HCT116 (cell line): Measurements from ENCODE around the gene FN3KRP. TPM values are rescaled to one million over a fixed set of nuclear protein-coding genes. Genes with fewer than 3 reads are reported as not detected.

Source experiments
- ATAC-seq: fragments of 200-7000 bp; cut with Tn5 transposase; 2 replicates; pipeline ENCODE4 v1.9.1; 2020; ENCODE audit warnings: mild to moderate bottlenecking, moderate library complexity
- BruUV-seq: library from RNA; stranded (reverse); fragments of 400-500 nt; replicated peaks from 2 replicates; lab custom pipeline; 2021; lab: Mats Ljungman, UMichigan
- CTCF ChIA-PET: fragments of 300-600 bp; sonication (Branson Sonifier 250); formaldehyde crosslinking; loops from one replicate; lab custom pipeline; 2021; ENCODE audit warnings: antibody characterized with exemption; lab: Charles Lee
- POLR2A ChIA-PET: fragments of 300-600, 350-600 bp; sonication (Branson Sonifier 250); formaldehyde crosslinking; loops from one replicate; lab custom pipeline; 2021; ENCODE audit warnings: antibody characterized with exemption; lab: Charles Lee
- RAD21 ChIA-PET, 2 experiments: fragments of 300-600 bp; sonication (Branson Sonifier 250); formaldehyde crosslinking; loops; one replicate each; lab custom pipeline; 2023; ENCODE audit warnings: low total read pairs in 2 of 2; ENCODE audit not compliant: uncharacterized antibody in 2 of 2, unreplicated experiment in 2 of 2, low non-redundant PET in 1 of 2; lab: Charles Lee
- DNase-seq: peaks from one replicate; pipeline ENCODE4 v3.0.0-alpha.2; 2010; ENCODE audit warnings: low read depth, low spot score
- H2AFZ ChIP-seq: fragments of 200-600 bp; shearing (Covaris generic), sonication (generic); 2 replicates; pipeline ENCODE4 v1.6.1; 2017; ENCODE audit warnings: low read depth, mixed run types, mixed read lengths, antibody characterized with exemption, low read length; ENCODE audit not compliant: poor library complexity, severe bottlenecking
- H3K27ac ChIP-seq: 2 replicates; pipeline ENCODE4 v1.5.1; 2012; ENCODE audit warnings: low read depth, low read length
- H3K27me3 ChIP-seq: fragments of 200-600 bp; sonication (generic); 2 replicates; pipeline ENCODE4 v1.6.1; 2016; ENCODE audit warnings: mixed run types, low read length, mixed read lengths; ENCODE audit not compliant: insufficient read depth
- H3K36me3 ChIP-seq, 2 experiments: fragments of 200-500 bp in 1 of 2; fragments of 200-600 bp in 1 of 2; sonication (Bioruptor generic) in 1 of 2; sonication (generic) in 1 of 2; 2 replicates each; pipeline versions ENCODE4 v1.5.1 to v1.6.1; 2014 to 2016; ENCODE audit warnings: low read length in 2 of 2, inconsistent platforms in 1 of 2, mixed read lengths in 1 of 2, mixed run types in 1 of 2; ENCODE audit not compliant: insufficient read depth in 2 of 2, control insufficient read depth in 1 of 2
- H3K4me1 ChIP-seq, 2 experiments: fragments of 200-600 bp in 1 of 2; sonication (generic) in 1 of 2; 2 replicates each; pipeline versions ENCODE4 v1.5.1 to v1.6.1; 2012 to 2017; ENCODE audit warnings: low read length in 2 of 2, inconsistent platforms in 1 of 2, mild to moderate bottlenecking in 1 of 2, mixed read lengths in 1 of 2, mixed run types in 1 of 2, moderate library complexity in 1 of 2; ENCODE audit not compliant: insufficient read depth in 2 of 2, control insufficient read depth in 1 of 2
- H3K4me2 ChIP-seq: fragments of 200-600 bp; sonication (generic); 2 replicates; pipeline ENCODE4 v1.6.1; 2017; ENCODE audit warnings: mixed run types, low read length, mixed read lengths
- H3K4me3 ChIP-seq, 2 experiments: fragments of 200-600 bp in 1 of 2; sonication (generic) in 1 of 2; replicated peaks in 1 of 2; 2 replicates each; pipeline ENCODE4 v1.5.1; 2011 to 2016; ENCODE audit warnings: low read length in 2 of 2, control low read depth in 1 of 2, low read depth in 1 of 2, mild to moderate bottlenecking in 1 of 2, mixed read lengths in 1 of 2, mixed run types in 1 of 2
- H3K79me2 ChIP-seq: fragments of 200-600 bp; sonication (generic); 2 replicates; pipeline ENCODE4 v1.6.1; 2017; ENCODE audit warnings: mild to moderate bottlenecking, mixed run types, low read length, moderate library complexity, mixed read lengths; ENCODE audit not compliant: insufficient read depth
- H3K9ac ChIP-seq: fragments of 200-600 bp; sonication (generic); 2 replicates; pipeline ENCODE4 v1.6.1; 2016; ENCODE audit warnings: low read length, mixed read lengths
- H3K9me2 ChIP-seq: fragments of 200-600 bp; sonication (generic), shearing (Covaris generic); 2 replicates; pipeline ENCODE4 v1.6.1; 2017; ENCODE audit warnings: mixed run types, mild to moderate bottlenecking, moderate library complexity; ENCODE audit not compliant: insufficient read depth
- H3K9me3 ChIP-seq, 2 experiments: fragments of 200-500 bp in 1 of 2; fragments of 200-600 bp in 1 of 2; sonication (Bioruptor generic) in 1 of 2; sonication (generic) in 1 of 2; 2 replicates each; pipeline ENCODE4 v1.6.1; 2014 to 2017; ENCODE audit warnings: low read length in 2 of 2, mixed read lengths in 2 of 2, inconsistent platforms in 1 of 2, low read depth in 1 of 2, mild to moderate bottlenecking in 1 of 2, mixed run types in 1 of 2, moderate library complexity in 1 of 2; ENCODE audit not compliant: control insufficient read depth in 1 of 2, insufficient read depth in 1 of 2
- H4K20me1 ChIP-seq: fragments of 200-600 bp; sonication (generic), shearing (Covaris generic); 2 replicates; pipeline ENCODE4 v1.6.1; 2017; ENCODE audit warnings: mixed run types, mild to moderate bottlenecking, moderate library complexity; ENCODE audit not compliant: insufficient read depth
- CTCF ChIP-seq, 3 experiments: fragments of 200-600 bp in 1 of 3; sonication (generic) in 1 of 3; IDR thresholded peaks in 2 of 3; conservative IDR thresholded peaks in 1 of 3; 2 replicates each; pipeline ENCODE4 v1.5.1; 2012 to 2017; ENCODE audit warnings: low read depth in 2 of 3, low read length in 2 of 3, antibody characterized with exemption in 1 of 3, borderline replicate concordance in 1 of 3, control low read depth in 1 of 3, mild to moderate bottlenecking in 1 of 3, mixed read lengths in 1 of 3, mixed run types in 1 of 3, moderate library complexity in 1 of 3; ENCODE audit not compliant: insufficient read depth in 1 of 3
- EGR1 ChIP-seq: IDR thresholded peaks from 2 replicates; pipeline ENCODE4 v1.6.1; 2012; ENCODE audit warnings: low read depth
- ELF1 ChIP-seq: IDR thresholded peaks from 2 replicates; pipeline ENCODE4 v1.6.1; 2012; ENCODE audit warnings: low read depth, borderline replicate concordance
- EZH2 ChIP-seq: fragments of 200-600 bp; sonication (generic); IDR thresholded peaks from 2 replicates; pipeline ENCODE4 v1.6.1; 2017; ENCODE audit warnings: antibody characterized with exemption, mixed run types
- EZH2phosphoT487 ChIP-seq: fragments of 200-600 bp; IDR thresholded peaks from 2 replicates; pipeline ENCODE4 v1.6.1; 2018; ENCODE audit warnings: antibody characterized with exemption, borderline replicate concordance
- FOSL1 ChIP-seq: IDR thresholded peaks from 2 replicates; pipeline ENCODE4 v1.6.1; 2012; ENCODE audit warnings: low read depth
- MAX ChIP-seq: IDR thresholded peaks from 2 replicates; pipeline ENCODE4 v1.6.1; 2012
- POLR2A ChIP-seq: IDR thresholded peaks from 2 replicates; pipeline ENCODE4 v1.7.0; 2011; ENCODE audit warnings: borderline replicate concordance; ENCODE audit not compliant: insufficient read depth, insufficient read length; ENCODE audit errors: extremely low read depth
- POLR2AphosphoS5 ChIP-seq: IDR thresholded peaks from 2 replicates; pipeline ENCODE4 v1.6.1; 2011; ENCODE audit warnings: mild to moderate bottlenecking, low read depth, low read length, moderate library complexity
- RAD21 ChIP-seq: IDR thresholded peaks from 2 replicates; pipeline ENCODE4 v1.6.1; 2012; ENCODE audit warnings: low read depth, mild to moderate bottlenecking
- REST ChIP-seq: IDR thresholded peaks from 2 replicates; pipeline ENCODE4 v1.6.1; 2012; ENCODE audit warnings: low read depth
- SIN3A ChIP-seq: IDR thresholded peaks from 2 replicates; pipeline ENCODE4 v1.6.1; 2012; ENCODE audit warnings: low read depth
- TCF7L2 ChIP-seq: IDR thresholded peaks from 2 replicates; pipeline ENCODE4 v1.7.0; 2011; ENCODE audit warnings: borderline replicate concordance, inconsistent platforms; ENCODE audit not compliant: insufficient read depth, insufficient read length; ENCODE audit errors: extremely low read depth
- YY1 ChIP-seq: IDR thresholded peaks from 2 replicates; pipeline ENCODE4 v1.6.1; 2011; ENCODE audit warnings: low read length, low read depth, moderate library complexity, mild to moderate bottlenecking; ENCODE audit not compliant: insufficient replicate concordance; ENCODE audit errors: extremely low read depth
- ZFX ChIP-seq: fragments of 450-650 bp; IDR thresholded peaks from 2 replicates; pipeline ENCODE4 v1.6.1; 2017
- ZNF274 ChIP-seq: fragments of 200-500 bp; sonication (Bioruptor generic); IDR thresholded peaks from 2 replicates; pipeline ENCODE4 v1.6.1; 2014; ENCODE audit warnings: mild to moderate bottlenecking, low read depth, low read length, inconsistent platforms
- intact Hi-C: fragments of 100-400 bp; cut with micrococcal nuclease; formaldehyde crosslinking; loops from 2 replicates; pipeline ENCODE4 v1.10.0; 2022
- total RNA-seq: library from RNA; stranded (reverse); gene quantifications from one replicate; pipeline ENCODE4 v1.2.1, GENCODE V29; 2021; ENCODE audit not compliant: unreplicated experiment

FN3KRP gene
- total RNA-seq, 1 experiment from 2014 or later, result 35.2 TPM

- ATAC-seq (no peak), DNase-seq (no peak)
- Histone ChIP-seq H3K9me3 (peaks cover 2% of the 10 kb centered on the region in 2 experiments; a peak in 1 of 4 replicates), H3K36me3 (no peaks in the 10 kb centered on the region), H3K79me2 (no peaks in the 10 kb centered on the region), H3K4me1 (peaks cover 0 to 5% of the 10 kb centered on the region in 2 experiments; a peak in 1 of 4 replicates), H3K27me3 (no peaks in the 10 kb centered on the region), H3K4me3 (no peak overlapping the region), H3K4me2 (no peak overlapping the region), H3K27ac (no peak overlapping the region), H3K9me2 (no peaks in the 10 kb centered on the region), H4K20me1 (no peaks in the 10 kb centered on the region), H2AFZ (no peak overlapping the region), H3K9ac (no peak overlapping the region)
- POLR2A ChIA-PET, result no interaction called here
- TF ChIP-seq POLR2A (no peak), REST (no peak), ZNF274 (no peak), EZH2 (no peak), EZH2phosphoT487 (no peak), MAX (no peak), SIN3A (no peak), POLR2AphosphoS5 (no peak), CTCF (IDR thresholded peaks at IDR 0.05 in 2 of 3, conservative IDR thresholded peaks at IDR 0.05 in 1 of 3; ENCODE audit: borderline replicate concordance in 1 of 3, insufficient read depth in 1 of 3, low read depth in 2 of 3, low read length in 2 of 3) (no peak), ZFX (no peak), FOSL1 (no peak), RAD21 (no peak), YY1 (no peak), EGR1 (no peak), ELF1 (no peak), TCF7L2 (no peak)
- RAD21 ChIA-PET, result interaction anchor here in 1 of 2 experiments (0.6 kb wide), 1 partner anchor 29 kb away, joined by 3 read pairs; the partner anchor contains the start of gene FN3KRP
- CTCF ChIA-PET, result no interaction called here
- intact Hi-C loops, result no loop called here
- no TSS peak for BruUV-seq
Measured at GRCh38 chr17:82687375-82687861, 29.1 kb upstream of the FN3KRP start.
